ENCODE measurements around the gene HNRNPM. TPM values are rescaled to one million over a fixed set of nuclear protein-coding genes. Genes with fewer than 3 reads are reported as not detected.

The HNRNPM gene
- total RNA-seq, 1 experiment from 2014 or later, result 298 TPM

GRCh38 chr19:8463365-8463764 is 18.6 kb downstream of the HNRNPM start:
- Histone ChIP-seq H3K79me2 (ENCODE audit: insufficient read depth, low read length) (peaks cover 100% of the 10 kb centered on the region), H3K9ac (ENCODE audit: low read length) (no peak overlapping the region), H3K4me3 (replicated peaks in 1 of 2; ENCODE audit: low read depth in 1 of 2, low read length in 2 of 2) (no peak overlapping the region), H3K9me2 (ENCODE audit: insufficient read depth) (no peaks in the 10 kb centered on the region), H3K27ac (ENCODE audit: low read depth, low read length) (no peak overlapping the region), H3K4me2 (ENCODE audit: low read length) (no peak overlapping the region), H3K9me3 (ENCODE audit: control insufficient read depth in 1 of 2, insufficient read depth in 1 of 2, low read depth in 1 of 2, low read length in 2 of 2) (no peaks in the 10 kb centered on the region), H2AFZ (ENCODE audit: low read depth, low read length, poor library complexity, severe bottlenecking) (no peak overlapping the region), H4K20me1 (ENCODE audit: insufficient read depth) (peaks cover 60% of the 10 kb centered on the region), H3K36me3 (ENCODE audit: control insufficient read depth in 1 of 2, insufficient read depth in 2 of 2, low read length in 2 of 2) (peaks cover 43 to 63% of the 10 kb centered on the region in 2 experiments), H3K27me3 (ENCODE audit: insufficient read depth, low read length) (no peaks in the 10 kb centered on the region), H3K4me1 (ENCODE audit: control insufficient read depth in 1 of 2, insufficient read depth in 2 of 2, low read length in 2 of 2) (peaks cover 10 to 21% of the 10 kb centered on the region in 2 experiments)
- ChIA-PET POLR2A (no interaction called here), RAD21 (ENCODE audit: low non-redundant PET in 1 of 2, low total read pairs in 2 of 2, uncharacterized antibody in 2 of 2, unreplicated experiment in 2 of 2) (no interaction called here), CTCF (no interaction called here)
- intact Hi-C loops (cut with micrococcal nuclease), result no loop called here
- TF ChIP-seq SP1 (IDR thresholded peaks at IDR 0.05; ENCODE audit: low read depth) (no peak), RAD21 (IDR thresholded peaks at IDR 0.05; ENCODE audit: low read depth) (no peak), CBX3 (IDR thresholded peaks at IDR 0.05; ENCODE audit: low read depth) (no peak), EZH2phosphoT487 (IDR thresholded peaks at IDR 0.05; ENCODE audit: borderline replicate concordance) (no peak), YY1 (IDR thresholded peaks at IDR 0.05; ENCODE audit: extremely low read depth, insufficient replicate concordance, low read depth, low read length) (no peak), JUND (IDR thresholded peaks at IDR 0.05) (no peak), POLR2A (IDR thresholded peaks at IDR 0.05; ENCODE audit: borderline replicate concordance, extremely low read depth, insufficient read depth, insufficient read length) (no peak), EZH2 (IDR thresholded peaks at IDR 0.05) (no peak), FOSL1 (IDR thresholded peaks at IDR 0.05; ENCODE audit: low read depth) (no peak), MAX (IDR thresholded peaks at IDR 0.05) (no peak), ZFX (IDR thresholded peaks at IDR 0.05) (no peak), ZNF274 (IDR thresholded peaks at IDR 0.05; ENCODE audit: low read depth, low read length) (no peak), CEBPB (IDR thresholded peaks at IDR 0.05; ENCODE audit: low read depth) (no peak), POLR2AphosphoS5 (IDR thresholded peaks at IDR 0.05; ENCODE audit: low read depth, low read length) (no peak), EGR1 (IDR thresholded peaks at IDR 0.05; ENCODE audit: low read depth) (no peak), SRF (IDR thresholded peaks at IDR 0.05; ENCODE audit: low read depth) (no peak)
- TF ChIP-seq, protein P1, sequence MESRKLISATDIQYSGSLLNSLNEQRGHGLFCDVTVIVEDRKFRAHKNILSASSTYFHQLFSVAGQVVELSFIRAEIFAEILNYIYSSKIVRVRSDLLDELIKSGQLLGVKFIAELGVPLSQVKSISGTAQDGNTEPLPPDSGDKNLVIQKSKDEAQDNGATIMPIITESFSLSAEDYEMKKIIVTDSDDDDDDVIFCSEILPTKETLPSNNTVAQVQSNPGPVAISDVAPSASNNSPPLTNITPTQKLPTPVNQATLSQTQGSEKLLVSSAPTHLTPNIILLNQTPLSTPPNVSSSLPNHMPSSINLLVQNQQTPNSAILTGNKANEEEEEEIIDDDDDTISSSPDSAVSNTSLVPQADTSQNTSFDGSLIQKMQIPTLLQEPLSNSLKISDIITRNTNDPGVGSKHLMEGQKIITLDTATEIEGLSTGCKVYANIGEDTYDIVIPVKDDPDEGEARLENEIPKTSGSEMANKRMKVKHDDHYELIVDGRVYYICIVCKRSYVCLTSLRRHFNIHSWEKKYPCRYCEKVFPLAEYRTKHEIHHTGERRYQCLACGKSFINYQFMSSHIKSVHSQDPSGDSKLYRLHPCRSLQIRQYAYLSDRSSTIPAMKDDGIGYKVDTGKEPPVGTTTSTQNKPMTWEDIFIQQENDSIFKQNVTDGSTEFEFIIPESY (IDR thresholded peaks at IDR 0.05; ENCODE audit: extremely low read depth, insufficient replicate concordance, low read length), result no peak
- TF ChIP-seq, protein P2, sequence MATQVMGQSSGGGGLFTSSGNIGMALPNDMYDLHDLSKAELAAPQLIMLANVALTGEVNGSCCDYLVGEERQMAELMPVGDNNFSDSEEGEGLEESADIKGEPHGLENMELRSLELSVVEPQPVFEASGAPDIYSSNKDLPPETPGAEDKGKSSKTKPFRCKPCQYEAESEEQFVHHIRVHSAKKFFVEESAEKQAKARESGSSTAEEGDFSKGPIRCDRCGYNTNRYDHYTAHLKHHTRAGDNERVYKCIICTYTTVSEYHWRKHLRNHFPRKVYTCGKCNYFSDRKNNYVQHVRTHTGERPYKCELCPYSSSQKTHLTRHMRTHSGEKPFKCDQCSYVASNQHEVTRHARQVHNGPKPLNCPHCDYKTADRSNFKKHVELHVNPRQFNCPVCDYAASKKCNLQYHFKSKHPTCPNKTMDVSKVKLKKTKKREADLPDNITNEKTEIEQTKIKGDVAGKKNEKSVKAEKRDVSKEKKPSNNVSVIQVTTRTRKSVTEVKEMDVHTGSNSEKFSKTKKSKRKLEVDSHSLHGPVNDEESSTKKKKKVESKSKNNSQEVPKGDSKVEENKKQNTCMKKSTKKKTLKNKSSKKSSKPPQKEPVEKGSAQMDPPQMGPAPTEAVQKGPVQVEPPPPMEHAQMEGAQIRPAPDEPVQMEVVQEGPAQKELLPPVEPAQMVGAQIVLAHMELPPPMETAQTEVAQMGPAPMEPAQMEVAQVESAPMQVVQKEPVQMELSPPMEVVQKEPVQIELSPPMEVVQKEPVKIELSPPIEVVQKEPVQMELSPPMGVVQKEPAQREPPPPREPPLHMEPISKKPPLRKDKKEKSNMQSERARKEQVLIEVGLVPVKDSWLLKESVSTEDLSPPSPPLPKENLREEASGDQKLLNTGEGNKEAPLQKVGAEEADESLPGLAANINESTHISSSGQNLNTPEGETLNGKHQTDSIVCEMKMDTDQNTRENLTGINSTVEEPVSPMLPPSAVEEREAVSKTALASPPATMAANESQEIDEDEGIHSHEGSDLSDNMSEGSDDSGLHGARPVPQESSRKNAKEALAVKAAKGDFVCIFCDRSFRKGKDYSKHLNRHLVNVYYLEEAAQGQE (IDR thresholded peaks at IDR 0.05; ENCODE audit: low read depth), result no peak
- TF ChIP-seq, protein P3, sequence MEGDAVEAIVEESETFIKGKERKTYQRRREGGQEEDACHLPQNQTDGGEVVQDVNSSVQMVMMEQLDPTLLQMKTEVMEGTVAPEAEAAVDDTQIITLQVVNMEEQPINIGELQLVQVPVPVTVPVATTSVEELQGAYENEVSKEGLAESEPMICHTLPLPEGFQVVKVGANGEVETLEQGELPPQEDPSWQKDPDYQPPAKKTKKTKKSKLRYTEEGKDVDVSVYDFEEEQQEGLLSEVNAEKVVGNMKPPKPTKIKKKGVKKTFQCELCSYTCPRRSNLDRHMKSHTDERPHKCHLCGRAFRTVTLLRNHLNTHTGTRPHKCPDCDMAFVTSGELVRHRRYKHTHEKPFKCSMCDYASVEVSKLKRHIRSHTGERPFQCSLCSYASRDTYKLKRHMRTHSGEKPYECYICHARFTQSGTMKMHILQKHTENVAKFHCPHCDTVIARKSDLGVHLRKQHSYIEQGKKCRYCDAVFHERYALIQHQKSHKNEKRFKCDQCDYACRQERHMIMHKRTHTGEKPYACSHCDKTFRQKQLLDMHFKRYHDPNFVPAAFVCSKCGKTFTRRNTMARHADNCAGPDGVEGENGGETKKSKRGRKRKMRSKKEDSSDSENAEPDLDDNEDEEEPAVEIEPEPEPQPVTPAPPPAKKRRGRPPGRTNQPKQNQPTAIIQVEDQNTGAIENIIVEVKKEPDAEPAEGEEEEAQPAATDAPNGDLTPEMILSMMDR (IDR thresholded peaks at IDR 0.05 in 2 of 3, conservative IDR thresholded peaks at IDR 0.05 in 1 of 3; ENCODE audit: borderline replicate concordance in 1 of 3, insufficient read depth in 1 of 3, low read depth in 2 of 3, low read length in 2 of 3), result no peak
- ATAC-seq, result no peak
- DNase-seq (ENCODE audit: low read depth, low spot score), result no peak
- no TSS peak for BruUV-seq (replicated peaks)

All from HCT116 (cell line).